AG04450 (cell line): ENCODE measurements around the gene TREM2. TPM values are rescaled to one million over a fixed set of nuclear protein-coding genes. Genes with fewer than 3 reads are reported as not detected.

Source experiments
- CTCF ChIA-PET: fragments of 300-600, 350-600 bp; formaldehyde crosslinking; extraction: SDS; loops from one replicate; lab custom pipeline; 2022; ENCODE audit warnings: antibody characterized with exemption, inconsistent platforms; lab: Charles Lee
- POLR2A ChIA-PET: fragments of 350-600 bp; formaldehyde crosslinking; extraction: SDS; loops from one replicate; lab custom pipeline; 2021; ENCODE audit warnings: antibody characterized with exemption, inconsistent platforms; lab: Yijun Ruan, JAX
- DNase-seq: peaks from one replicate; pipeline ENCODE4 v3.0.0-alpha.2; 2011; ENCODE audit warnings: low read depth, low spot score
- H3K27ac ChIP-seq: one replicate; pipeline ENCODE4 v1.5.1; 2012; ENCODE audit warnings: low read depth, low read length, control low read depth
- H3K27me3 ChIP-seq: one replicate; pipeline ENCODE4 v1.6.0; 2012; ENCODE audit warnings: low read length; ENCODE audit not compliant: control insufficient read depth, insufficient read depth
- H3K4me3 ChIP-seq: 2 replicates; pipeline ENCODE4 v1.5.1; 2011; ENCODE audit warnings: mild to moderate bottlenecking, low read depth, low read length, control low read depth
- H3K9me3 ChIP-seq: 2 replicates; pipeline ENCODE4 v1.5.1; 2012; ENCODE audit warnings: low read length; ENCODE audit not compliant: control insufficient read depth, insufficient read depth
- polyA plus RNA-seq: library from polyadenylated mRNA; depleted of rRNA; stranded (reverse); fragments of >200 nt; gene quantifications from 2 replicates; pipeline ENCODE4 v1.2.3, GENCODE V29; 2011
- TF ChIP-seq, protein P1 (sequence below): IDR thresholded peaks from 2 replicates; pipeline ENCODE4 v1.5.1; 2011; ENCODE audit warnings: low read depth, low read length, control low read depth, inconsistent platforms

The TREM2 gene
- polyA plus RNA-seq, 1 experiment: 0.07 TPM

DNA sequence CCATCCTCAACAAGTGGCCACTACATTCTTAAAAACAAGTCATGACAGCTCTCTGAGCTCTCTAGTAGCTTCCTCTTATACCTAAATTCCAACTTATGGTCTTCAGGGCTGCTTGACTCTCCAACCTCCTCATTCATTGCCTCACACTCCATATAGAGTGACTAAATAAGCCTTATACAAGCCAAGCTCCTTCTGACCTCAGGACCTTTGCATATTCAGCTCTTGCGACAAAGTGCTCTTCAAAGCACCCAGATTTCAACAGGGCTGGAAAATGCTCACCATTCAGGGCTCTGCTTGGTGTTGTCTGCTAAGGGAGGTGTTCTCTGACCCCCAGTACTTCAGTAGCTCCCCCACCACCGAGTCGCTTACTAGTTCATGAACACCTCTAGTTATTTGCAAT, 34.3 kb upstream of the TREM2 start:
- ChIA-PET CTCF (interaction anchor here (0.5 to 1.1 kb wide), 3 partner anchors 14 to 484 kb away, joined by 3 to 9 read pairs (median 7); no protein-coding TSS in a partner anchor), POLR2A (no interaction called here)
- Histone ChIP-seq H3K9me3 (no peaks in the 10 kb centered on the region; the same call in 1 of the 2 replicates), H3K27me3 (no peaks in the 10 kb centered on the region), H3K27ac (no peak overlapping the region), H3K4me3 (no peak overlapping the region)
- TF ChIP-seq, protein P1, sequence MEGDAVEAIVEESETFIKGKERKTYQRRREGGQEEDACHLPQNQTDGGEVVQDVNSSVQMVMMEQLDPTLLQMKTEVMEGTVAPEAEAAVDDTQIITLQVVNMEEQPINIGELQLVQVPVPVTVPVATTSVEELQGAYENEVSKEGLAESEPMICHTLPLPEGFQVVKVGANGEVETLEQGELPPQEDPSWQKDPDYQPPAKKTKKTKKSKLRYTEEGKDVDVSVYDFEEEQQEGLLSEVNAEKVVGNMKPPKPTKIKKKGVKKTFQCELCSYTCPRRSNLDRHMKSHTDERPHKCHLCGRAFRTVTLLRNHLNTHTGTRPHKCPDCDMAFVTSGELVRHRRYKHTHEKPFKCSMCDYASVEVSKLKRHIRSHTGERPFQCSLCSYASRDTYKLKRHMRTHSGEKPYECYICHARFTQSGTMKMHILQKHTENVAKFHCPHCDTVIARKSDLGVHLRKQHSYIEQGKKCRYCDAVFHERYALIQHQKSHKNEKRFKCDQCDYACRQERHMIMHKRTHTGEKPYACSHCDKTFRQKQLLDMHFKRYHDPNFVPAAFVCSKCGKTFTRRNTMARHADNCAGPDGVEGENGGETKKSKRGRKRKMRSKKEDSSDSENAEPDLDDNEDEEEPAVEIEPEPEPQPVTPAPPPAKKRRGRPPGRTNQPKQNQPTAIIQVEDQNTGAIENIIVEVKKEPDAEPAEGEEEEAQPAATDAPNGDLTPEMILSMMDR: no peak
- DNase-seq: no peak

DNA sequence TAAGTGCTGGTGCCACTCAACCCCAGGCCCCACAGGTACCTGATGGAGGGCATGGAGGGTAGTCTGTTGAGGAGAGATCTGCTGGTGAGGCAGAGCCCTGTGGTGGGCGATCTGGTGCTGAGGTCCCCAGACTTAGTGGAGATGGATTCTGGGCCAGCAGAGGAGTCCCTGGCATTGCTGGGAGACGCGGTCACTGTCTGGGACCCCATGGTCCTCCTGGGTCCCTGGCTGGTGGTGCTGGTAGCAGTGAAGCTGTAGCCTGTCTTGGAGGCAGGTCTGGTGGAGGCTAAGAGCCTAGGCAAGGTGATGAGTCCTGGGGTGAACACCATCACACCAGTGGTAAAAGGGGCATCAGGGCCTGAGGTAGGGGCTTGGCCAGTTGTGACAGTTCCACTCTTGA, 31.5 kb upstream of the TREM2 start:
- DNase-seq: no peak
- Histone ChIP-seq H3K27me3 (no peaks in the 10 kb centered on the region), H3K27ac (no peak overlapping the region), H3K4me3 (no peak overlapping the region), H3K9me3 (no peaks in the 10 kb centered on the region; the same call in 1 of the 2 replicates)
- TF ChIP-seq, protein P1: no peak
- CTCF ChIA-PET: no interaction called here
- POLR2A ChIA-PET: no interaction called here

DNA sequence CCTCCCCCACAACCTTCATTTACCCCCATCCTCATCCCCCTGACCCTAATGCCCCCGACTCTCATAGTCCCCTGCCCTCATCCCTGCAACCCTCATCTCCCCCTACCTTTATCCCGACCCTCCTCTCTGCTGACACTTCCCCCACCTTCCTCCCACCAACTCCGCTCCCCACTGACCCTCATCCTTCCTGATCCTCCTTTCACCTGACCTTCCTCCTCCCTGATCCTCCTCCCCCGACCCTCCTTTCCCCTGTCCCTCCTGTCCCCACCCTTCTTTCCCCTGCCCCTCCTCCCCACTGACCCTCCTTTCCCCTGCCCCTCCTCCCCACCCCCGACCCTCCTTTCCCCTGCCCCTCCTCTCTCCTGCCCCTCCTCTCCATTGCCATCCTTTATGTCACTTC, 31.0 kb upstream of the TREM2 start:
- no peaks in the 10 kb centered on the region; the same call in 1 of the 2 replicates for H3K9me3 ChIP-seq
- DNase-seq: no peak
- no peaks in the 10 kb centered on the region for H3K27me3 ChIP-seq
- TF ChIP-seq, protein P1: no peak
- H3K27ac ChIP-seq: no peak overlapping the region
- ChIA-PET POLR2A (no interaction called here), CTCF (no interaction called here)
- no peak overlapping the region for H3K4me3 ChIP-seq

DNA sequence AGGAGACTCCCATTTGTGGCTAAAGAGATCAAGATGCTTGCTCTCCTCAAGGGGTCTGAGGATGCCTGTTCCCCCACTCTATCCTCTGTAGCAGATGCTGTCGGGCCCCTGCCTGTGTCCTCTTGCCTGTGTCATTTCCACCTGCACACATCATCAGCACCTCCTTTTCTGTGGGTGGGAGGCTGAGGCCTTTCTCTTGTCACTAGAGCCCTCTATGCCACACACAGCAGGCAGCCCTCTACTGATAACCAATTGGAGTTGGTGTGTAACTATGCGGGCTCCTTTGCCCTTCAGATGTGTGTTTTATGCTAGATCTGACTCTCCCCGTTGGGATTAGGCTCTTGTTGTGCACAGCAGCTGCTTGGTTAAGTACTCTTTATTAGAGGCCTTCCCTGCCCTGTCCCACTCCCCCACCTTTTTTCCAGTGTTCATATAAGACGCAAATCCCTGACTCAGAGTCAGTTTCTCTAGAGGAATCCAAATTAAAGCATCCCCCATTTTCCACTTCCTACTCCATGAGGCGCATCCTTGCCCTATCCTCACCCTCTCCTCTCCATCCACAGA, 30.3 kb upstream of the TREM2 start:
- Histone ChIP-seq H3K9me3 (no peaks in the 10 kb centered on the region; the same call in 1 of the 2 replicates), H3K4me3 (no peak overlapping the region), H3K27ac (no peak overlapping the region), H3K27me3 (no peaks in the 10 kb centered on the region)
- DNase-seq: no peak
- TF ChIP-seq, protein P1: no peak
- CTCF ChIA-PET: no interaction called here
- POLR2A ChIA-PET: no interaction called here

DNA sequence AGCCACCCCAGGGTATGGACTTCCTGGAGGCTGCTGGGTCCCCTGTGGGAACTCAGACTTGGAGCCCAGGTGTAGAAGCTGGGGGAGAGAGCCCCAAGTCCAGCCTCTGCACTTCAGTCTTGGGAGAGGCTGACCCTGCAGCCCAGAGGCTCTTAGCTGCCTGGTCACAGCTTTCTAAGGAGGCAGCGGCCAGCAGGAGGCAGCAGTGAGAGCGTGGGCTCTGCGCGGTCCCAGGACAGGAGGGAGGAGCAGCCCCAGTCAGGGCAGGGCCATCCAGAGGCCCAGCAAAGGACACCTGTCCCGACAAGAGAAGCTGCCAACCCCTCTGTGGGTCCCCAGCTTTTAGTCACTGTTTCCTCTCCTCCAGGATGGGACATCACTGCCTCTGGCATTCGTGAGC, 28.7 kb upstream of the TREM2 start:
- CTCF ChIA-PET: interaction anchor here (1.6 kb wide), 1 partner anchor 9 kb away, joined by 8 read pairs; no protein-coding TSS in a partner anchor
- H3K27ac ChIP-seq: no peak overlapping the region
- no peaks in the 10 kb centered on the region; the same call in 1 of the 2 replicates for H3K9me3 ChIP-seq
- H3K4me3 ChIP-seq: no peak overlapping the region
- no peaks in the 10 kb centered on the region for H3K27me3 ChIP-seq
- no peak for DNase-seq
- TF ChIP-seq, protein P1: peak; percentile 21; the same call in 1 of the 2 replicates
- POLR2A ChIA-PET: no interaction called here
